Ammon's horn (tissue), 1 donor: Measurements from ENCODE around the gene INTS6.
A peak's percentile ranks its signal among the peaks of the same experiment; 100 is the strongest.

Source experiments
- DNase-seq: peaks from one replicate; pipeline ENCODE4 v3.0.0-alpha.2; 2016; ENCODE audit warnings: low spot score

Gene INTS6

DNA sequence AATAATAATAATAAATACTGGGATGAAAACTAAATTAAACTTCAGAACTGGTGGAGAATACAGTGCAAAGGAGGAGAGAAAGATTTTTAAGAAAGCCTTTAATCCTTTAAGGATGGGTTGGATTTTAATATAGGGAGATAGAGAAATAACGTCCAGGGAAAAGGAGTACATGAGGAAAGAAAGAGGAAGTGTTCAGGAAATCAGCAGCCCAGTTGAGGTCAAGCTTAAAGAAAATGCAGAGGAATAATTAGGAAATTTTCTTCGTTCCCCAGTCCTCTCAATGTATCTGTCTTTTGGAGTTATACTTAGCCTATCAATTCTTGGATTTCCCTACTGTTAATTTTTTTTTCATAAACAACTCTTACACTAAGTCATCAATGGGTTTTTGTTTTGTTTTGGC, 47.7 kb downstream of the INTS6 start:
- no peak for DNase-seq

DNA sequence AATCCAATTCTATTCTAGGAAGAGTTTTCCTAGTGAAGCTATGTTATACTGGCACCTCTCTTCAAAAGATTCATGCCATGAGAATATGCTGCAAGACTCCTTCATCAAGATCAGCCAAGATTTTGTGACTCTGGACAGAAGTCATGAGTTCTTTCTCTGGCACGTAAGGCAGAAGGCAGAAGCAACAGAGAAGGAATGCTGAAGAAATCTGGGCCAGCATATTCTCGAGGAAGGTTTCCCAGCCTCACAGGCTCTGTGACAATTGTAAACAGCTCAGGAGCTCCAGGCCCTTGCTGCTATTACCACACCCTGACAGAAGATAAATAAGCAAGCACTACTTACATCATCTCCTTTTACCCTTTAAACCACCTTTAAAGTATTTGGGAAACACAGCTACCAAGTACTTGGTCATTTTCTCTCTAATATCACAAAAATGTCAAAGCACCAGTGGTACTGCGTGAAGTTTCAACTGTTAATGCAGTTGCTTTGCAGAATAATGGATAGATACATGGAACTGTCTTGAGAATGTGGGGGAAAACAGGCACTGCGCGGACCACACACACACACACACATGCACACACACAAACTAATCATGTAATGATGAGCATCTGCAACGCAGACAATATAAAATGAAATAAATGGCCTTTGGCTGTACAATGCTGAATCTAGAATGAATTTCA, 55.4 kb downstream of the INTS6 start:
- DNase-seq, result peak; percentile 15

DNA sequence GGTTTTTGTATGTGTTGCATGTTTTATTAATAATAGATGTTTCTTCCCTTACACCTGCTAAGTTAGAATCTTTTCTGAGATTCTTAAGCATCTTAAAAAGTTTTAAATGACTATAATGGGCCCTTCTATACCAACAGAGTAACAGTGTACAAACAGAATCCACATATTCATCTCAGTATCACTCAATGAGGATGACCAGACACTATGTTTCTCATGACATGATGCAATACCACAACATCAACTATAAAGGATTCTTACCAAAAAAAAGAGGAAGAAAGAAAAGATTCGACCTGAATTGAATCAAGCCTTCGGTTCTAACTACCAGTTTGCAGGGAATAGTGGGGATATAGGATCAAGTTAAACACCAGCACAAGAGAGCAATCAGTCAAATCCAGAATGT, 56.5 kb downstream of the INTS6 start:
- DNase-seq, result no peak

DNA sequence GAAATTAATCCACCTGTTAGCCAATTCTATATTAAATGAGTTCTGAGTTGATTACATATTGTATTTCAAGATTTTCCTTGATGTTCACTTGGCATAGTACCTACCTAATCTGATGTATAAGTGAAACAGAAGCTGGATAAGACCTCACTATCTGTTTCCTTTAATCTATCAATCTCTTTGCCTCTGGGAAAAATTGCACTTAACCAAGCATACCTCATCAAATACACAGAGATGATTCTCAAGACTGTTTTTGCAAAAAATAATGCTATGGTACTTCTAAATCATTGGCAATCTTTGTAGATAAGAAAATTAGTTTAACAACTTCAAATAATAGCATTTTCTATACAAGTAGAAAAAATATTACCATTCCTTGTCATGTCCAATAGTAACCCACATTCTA, 58.1 kb downstream of the INTS6 start:
- DNase-seq, result no peak

DNA sequence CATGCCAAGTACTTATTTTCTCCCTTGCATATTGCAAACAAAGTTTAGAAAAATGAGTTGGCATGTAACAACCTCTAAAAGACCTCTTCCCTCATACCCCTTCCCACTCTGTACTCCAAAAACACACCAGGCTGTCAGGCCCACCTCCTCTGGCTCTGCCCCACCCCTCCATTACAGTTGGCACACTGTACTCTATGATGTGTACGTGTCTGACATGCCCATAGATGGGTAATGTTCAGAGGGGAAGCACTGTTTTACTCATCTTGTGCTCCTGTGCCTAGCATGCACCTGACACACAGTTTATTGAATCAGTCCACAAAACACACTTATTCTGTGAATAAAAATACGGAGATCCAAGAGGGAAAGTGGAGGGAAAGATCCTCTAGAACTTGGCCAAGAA, 67.7 kb downstream of the INTS6 start:
- DNase-seq, result no peak

DNA sequence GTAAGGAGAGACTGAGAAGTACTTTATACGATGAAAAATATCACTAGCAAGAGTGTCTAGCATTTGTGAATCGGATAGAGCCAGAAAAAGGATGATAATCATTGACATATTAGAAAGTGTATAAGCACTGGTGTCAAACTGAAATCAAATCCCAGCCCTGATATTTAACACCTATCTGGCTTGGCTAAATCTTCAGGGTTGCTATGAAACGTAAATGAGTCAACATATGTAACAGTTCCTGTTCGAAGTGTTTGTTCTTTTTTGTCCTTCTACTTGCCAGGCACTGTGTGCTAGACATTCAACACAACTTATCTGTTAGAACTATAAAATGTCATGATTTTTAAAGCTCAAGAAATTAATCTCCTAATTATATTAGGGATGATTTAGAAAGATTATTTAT, 72.6 kb downstream of the INTS6 start:
- DNase-seq, result no peak

DNA sequence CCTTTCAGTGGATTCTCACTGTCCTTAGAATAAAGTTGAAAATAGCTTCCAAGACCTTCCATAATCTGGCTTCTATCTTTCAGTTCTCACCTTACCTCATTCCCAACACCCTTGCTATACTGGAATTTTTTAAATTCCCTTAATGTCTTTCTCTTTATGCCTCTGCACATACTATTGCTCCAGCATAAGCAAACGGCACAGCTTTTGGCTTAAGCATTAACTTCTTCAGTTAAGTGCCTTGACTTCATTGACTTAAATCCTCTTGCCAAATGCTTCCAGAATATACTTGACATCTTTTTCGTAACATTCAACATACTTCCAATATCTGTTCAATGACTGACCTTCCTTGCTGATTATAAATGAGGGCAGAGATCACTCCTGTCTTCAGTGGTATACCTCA, 79.4 kb downstream of the INTS6 start:
- no peak for DNase-seq

DNA sequence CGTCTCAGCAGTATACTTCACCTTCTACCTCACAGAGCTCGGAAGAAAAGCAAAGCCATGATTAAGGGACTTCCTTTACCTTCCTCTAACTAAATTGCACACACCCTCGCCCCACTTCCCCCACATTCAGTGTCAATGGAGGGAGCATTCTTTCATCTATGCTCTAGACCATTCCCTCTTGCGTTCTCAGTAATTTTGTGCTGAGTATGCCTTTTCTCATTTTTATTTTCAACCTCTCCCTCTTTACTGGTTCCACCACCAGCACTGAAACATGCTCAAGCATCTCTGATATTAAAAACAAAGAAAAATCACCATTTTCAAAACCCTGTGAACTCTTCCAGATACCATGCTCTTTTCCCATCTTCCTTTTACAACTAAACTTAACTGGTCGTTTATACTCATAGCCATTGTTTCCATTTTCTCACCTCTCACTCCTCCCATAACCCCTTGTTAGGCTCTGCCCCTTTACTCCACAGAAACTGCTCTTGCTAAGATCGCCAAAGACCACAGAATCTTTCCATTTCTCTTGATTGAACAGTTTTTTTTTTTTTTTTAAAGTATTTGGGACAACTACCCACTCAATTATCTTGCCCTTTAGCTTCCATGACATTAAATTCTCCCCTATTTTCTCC, 81.0 kb downstream of the INTS6 start:
- DNase-seq, result no peak

DNA sequence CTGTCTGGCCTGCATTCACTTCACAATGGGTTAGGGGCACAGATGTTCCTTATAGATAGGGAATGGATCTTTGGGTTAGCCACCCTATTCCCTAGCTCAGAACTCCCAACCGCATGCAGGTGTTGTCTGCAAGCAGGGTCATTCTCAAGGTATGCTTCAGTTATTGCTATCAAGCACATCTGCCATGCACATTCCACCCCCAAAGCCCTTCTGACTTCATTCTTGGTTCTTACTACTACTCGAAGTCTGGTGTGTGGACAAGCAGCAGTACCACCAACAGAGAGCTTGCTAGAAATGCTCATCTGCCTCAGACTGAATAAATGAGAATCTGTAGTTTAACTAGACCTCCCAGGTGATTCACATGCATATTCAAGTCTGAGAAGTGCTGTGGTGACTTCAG, 82.0 kb downstream of the INTS6 start:
- no peak for DNase-seq

DNA sequence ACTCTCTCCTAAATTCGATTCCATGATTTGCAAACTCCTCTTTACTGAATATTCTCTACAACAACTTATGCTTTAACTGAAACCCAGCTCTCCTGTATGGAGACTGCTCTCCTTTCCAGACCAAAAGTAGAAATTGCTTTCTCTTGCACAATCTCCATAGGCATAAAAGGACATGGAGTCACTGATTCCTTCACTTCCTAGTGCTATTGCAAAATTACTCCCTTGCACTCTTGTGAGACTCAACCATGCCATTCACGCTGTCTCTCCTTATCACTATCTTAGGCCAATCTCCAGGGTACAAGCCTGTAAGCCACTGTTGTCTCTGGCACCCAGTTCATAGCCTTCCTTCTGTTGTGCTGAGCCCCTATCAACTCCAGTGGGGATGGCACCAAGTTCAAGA, 82.7 kb downstream of the INTS6 start:
- no peak for DNase-seq

DNA sequence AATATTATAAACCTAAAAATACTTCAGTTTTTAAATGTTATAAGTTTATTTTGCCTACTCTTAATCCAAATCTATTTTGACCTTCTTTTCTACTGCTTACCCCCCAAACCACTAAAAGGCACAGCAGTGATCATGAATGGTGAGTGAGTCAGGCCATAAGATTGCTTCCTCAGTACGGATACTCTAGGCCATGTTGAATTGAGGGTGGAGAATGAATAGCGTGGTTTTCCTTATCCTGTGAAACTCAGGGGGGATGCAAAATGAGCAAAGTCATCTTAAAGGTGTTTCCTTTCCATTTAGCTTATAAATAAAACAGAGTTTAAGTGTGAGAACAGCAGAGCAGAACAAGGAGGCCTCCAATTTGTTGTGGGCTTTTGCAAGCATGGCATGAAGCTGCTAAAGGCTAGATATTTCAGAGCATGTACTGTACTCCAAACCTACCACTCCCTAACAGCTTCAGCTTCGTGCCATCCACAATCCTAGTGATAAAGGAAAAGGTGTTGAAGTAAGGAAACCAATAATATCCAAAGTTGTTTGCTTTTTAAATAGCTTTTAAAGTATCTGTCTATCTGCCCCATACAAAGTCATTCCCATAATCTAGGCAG, 88.3 kb downstream of the INTS6 start:
- no peak for DNase-seq

DNA sequence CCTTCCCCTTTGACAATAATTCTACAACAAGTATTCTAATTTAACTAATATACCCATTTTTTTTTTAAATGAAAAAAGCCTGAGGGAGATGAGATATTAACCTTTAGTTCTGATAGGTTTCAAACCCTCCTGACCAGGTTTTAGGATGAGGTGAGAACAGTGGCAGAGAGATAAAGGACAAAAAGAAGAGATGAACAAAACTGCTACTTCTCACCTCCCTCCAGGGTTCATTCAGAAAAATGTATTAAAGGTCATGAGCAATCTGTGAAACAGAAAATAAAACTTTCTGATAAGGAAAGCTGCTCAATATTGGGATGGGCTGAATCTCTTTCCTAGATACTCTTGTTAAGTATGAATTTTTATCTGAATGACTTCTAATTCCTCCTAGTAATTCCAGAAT, 89.2 kb downstream of the INTS6 start:
- DNase-seq, result no peak

DNA sequence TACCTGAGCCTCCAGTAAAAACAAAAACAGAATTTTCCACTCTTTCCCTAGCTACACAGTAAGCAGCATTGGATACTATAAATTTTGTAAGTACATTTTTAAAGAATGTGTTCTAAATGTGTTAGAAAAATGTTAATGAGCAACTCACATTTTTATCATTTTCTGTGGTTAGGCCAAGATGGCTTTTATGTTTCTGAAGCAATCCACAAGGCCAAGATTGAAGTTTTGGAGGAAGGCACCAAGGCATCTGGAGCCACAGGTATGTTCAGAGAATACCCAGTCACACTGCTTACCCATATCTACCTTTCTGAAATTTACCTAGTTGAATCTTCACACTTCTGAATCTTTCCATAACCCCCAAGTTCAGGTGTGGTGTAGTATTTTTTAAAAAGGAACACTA, 91.7 kb downstream of the INTS6 start:
- DNase-seq, result no peak

DNA sequence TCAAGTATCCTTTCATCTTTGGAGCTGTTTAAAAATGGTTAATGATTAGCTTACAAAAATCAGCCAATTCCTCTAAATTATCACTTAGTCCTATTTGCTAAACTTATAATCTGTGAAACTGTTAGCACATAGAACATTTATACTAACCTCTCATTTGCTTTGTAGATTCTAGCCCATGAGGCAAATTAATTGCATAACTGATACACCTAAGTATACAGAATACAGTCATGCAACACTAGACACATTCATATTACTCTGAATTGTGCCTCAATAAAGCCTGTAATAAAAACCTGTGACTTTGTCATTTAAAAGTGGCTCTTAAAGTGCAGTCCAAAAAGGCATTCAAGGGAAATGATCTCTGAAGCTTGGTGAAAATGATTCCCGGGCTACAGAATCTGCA, 92.3 kb downstream of the INTS6 start:
- DNase-seq, result no peak

DNA sequence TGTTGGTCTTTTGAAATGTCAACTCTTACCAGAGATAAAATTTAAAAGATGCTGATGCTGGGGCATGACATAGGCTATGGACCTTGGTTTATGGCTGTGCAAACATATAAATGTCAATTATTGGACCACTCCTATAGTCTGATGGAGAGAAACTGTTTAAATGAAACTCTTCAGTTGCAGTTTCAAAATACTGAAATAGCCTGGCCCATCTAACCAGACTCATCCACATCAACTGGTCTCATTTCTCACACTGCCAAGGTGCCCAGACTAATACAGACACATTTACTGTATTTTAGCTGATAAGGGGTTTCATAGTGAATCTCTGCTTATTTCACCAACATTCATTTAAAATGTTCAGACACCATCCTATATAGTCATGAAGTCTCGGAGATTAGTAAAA, 93.5 kb downstream of the INTS6 start:
- no peak for DNase-seq

DNA sequence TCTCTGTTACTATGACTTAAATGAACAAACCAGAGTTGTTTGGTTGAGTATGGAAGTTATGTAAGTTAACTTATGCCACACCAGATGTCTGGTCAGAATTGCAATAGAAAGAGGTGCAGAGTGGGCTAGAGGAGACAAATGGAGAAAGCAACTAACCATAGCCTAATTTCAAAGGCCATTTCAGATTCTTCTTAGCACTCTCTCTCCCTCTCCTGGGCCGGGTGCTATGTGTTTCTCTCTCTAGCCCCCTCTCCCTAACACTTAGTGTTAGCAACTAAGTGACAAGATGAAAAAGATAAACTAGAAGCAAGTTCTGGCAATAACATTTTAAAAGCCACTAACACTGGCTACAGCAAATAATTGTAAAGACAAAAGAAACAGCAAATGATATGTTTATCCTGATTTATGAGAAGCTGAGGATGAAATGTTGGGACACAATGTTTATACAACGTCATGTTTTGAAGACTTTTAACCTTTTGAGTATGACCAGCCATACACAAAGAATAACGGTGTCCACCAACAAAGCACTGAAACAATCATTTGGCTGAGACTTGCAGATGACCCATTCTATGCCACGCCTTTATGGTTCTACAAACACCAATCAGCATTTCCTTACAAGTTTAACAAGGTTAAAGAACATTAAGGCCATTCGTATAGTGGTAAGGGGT, 94.8 kb downstream of the INTS6 start:
- DNase-seq, result no peak

DNA sequence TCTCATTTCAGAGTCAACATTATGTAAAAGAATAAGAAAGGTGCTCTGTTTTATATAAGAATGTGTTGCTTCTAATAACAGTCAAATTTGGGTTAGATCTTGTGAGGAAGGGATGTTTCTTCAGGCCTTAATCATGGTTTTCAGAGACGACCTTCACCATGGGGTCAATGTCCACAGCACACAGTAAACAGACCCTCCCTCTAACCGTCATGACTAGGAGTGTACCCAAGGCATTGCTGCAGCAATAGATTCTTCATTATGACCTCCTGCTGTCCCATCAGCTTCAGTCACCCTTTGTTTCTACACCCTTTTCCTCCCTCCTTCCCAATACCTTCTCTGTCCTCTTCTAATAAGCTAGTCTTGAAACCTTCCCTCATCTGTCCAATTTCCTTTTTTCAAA, 97.6 kb downstream of the INTS6 start:
- DNase-seq, result no peak

DNA sequence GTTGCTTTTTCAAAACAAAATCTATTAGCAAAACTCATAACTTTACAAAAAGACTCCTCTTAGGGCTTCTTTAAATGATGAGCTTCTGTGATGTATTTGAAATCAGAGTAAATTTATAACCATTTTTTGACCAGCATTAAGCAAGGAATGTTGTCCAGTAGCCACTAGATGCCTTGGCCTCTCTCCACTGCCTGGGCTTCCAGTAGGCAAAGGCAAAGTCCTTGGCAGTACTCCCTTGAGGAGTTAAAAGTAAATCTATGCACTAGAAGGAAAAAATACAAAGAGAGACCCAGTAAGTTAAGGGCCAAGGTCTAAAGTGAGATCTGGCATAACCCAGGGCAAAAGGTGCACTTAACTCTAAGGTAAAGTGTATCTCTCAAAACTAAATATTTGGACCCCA, 103.8 kb downstream of the INTS6 start:
- DNase-seq, result no peak

DNA sequence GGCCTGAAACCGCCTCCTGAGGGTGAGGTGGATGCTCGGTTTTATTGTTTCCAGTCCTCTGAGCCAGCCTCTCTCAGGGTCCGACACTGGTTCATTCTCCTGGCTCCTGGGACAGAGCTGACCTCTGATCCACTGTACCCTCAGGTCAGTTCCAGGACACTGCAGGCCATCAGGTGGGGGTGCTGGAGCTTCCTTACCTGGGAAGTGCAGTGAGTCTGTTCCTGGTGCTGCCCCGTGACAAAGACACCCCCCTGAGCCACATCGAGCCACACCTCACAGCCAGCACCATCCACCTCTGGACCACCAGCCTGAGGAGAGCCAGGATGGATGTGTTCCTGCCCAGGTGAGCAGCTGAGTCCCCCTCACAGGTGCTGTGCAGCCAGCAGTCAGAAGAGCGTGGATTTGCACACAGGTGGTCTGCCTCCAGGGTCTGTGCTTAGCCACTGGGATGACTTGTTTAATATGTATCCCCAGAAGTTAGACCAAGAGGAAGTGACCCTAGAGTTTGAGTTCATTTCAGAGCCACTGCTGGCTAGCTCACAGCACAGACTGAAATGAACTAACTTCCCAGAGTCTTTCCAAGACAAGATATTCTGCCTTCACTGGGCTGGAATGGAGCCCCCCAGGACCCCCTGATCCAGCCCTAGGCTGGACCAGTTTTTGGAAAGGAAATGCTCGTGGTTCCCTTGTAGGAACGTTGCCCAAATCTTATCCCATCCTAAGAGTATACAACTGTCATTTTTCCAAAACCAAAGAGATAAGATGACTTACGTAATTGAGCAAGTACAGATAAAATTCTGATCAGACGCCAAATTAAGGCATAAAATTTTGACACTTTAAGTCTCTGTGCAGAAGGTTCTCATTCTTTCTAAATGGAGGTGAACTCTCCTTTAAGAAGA, 104.5 kb downstream of the INTS6 start:
- no peak for DNase-seq

DNA sequence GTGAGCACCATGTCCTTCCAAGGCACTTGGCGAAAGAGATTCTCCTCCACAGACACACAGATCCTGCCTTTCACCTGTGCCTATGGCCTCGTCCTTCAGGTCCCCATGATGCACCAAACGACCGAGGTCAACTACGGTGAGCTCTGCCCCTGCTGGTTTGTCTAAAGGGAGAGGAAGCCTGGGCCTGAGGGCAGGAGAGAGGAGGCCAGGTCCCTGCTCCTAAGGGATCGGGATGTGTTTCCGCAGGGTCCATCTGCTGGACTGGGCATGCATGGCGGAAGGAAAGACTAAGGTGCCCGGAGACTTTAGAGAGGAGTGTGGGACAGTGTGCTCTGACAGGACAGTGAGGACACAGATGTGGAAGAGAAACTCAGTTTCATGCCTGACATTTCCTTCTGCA, 105.7 kb downstream of the INTS6 start:
- DNase-seq, result no peak

DNA sequence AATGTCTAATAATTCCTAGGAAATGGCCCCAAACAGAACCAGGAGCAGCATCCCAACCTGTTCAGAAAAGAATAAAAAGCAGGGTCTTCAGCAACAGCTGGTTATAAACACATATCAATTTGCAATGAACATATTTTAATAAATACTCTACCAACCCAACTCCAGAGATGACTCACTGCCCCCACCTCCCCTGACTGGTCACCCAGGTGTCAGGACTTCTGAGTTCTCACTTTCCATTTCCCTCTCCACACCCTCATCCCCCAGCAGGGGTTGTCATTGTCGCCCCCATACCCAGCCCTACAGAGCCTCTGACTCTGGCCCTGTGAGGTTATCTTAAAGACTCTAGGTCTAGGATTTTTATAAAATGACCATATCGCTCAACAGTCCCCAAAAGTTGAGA, 106.4 kb downstream of the INTS6 start:
- no peak for DNase-seq

DNA sequence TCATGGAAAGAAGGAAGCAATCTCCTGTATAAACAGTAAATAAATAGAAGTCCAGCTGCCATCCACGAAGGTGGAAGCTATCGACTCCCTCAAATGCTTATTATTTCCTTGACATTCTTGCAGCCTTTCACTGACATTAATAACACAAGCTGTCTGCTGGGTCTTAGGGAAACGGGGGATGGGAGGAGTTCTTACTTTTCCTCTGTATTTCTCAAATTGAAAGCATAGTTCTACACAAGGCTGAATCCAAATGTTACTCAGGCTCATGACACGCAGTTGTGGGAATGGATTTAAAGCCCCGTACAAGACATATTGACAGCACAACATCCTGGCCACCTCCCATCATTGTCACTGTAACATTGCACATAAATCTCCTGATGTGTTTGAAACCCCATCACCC, 109.4 kb downstream of the INTS6 start:
- DNase-seq, result no peak
